Activated naive CD4-positive, alpha-beta T cell treated with anti-CD3 and anti-CD28 coated beads for 36 hours (primary cell): Measurements from ENCODE around the gene OSBPL5. TPM values are rescaled to one million over a fixed set of nuclear protein-coding genes. Genes with fewer than 3 reads are reported as not detected.
"Not testable (repeated sequence)": the region's sequence is repeated elsewhere in the genome, so short reads cannot be mapped to it uniquely, and the experiment has no call there.

Source experiments
- CTCF ChIA-PET: fragments of 350-600 bp; sonication (Branson Sonifier 250); formaldehyde crosslinking; loops from one replicate; lab custom pipeline; 2021; ENCODE audit warnings: antibody characterized with exemption; lab: Charles Lee
- DNase-seq: peaks from one replicate; pipeline ENCODE4 v3.0.0-alpha.2; 2020
- H3K27ac Mint-ChIP-seq: one replicate; pipeline ENCODE4 v1.8.0; 2021; ENCODE audit warnings: mild to moderate bottlenecking, mixed read lengths
- H3K27me3 Mint-ChIP-seq: one replicate; pipeline ENCODE4 v1.8.0; 2021; ENCODE audit warnings: low read depth, mixed read lengths
- H3K36me3 Mint-ChIP-seq: one replicate; pipeline ENCODE4 v1.8.0; 2021; ENCODE audit warnings: low read depth, mixed read lengths
- H3K4me1 Mint-ChIP-seq: one replicate; pipeline ENCODE4 v1.8.0; 2021; ENCODE audit warnings: low read depth, mixed read lengths
- H3K4me3 Mint-ChIP-seq: one replicate; pipeline ENCODE4 v1.8.0; 2021; ENCODE audit warnings: mild to moderate bottlenecking, moderate library complexity, mixed read lengths
- H3K9me3 Mint-ChIP-seq: one replicate; pipeline ENCODE4 v1.8.0; 2021; ENCODE audit warnings: mixed read lengths
- intact Hi-C: fragments of 100-400 bp; cut with micrococcal nuclease; formaldehyde crosslinking; loops from one replicate; pipeline ENCODE4 v1.15.1; 2023
- total RNA-seq, 2 experiments: library from RNA; stranded (reverse); gene quantifications; one replicate each; pipeline ENCODE4 v1.2.3, GENCODE V29; 2021

Gene OSBPL5
- total RNA-seq, 2 experiments from 2014 or later = 3.5 to 3.9 TPM

GRCh38 chr11:3173795-3174194 is 8.7 kb upstream of the OSBPL5 start:
- CTCF ChIA-PET = no interaction called here
- Mint-ChIP-seq H3K9me3 (peaks cover 6% of the 10 kb centered on the region), H3K27ac (no peak overlapping the region), H3K36me3 (no peaks in the 10 kb centered on the region), H3K27me3 (peaks cover 20% of the 10 kb centered on the region), H3K4me3 (no peak overlapping the region), H3K4me1 (peaks cover 12% of the 10 kb centered on the region)
- intact Hi-C loops = no loop called here
- no peak for DNase-seq

GRCh38 chr11:3171931-3172560 is 6.9 kb upstream of the OSBPL5 start:
- no peaks in the 10 kb centered on the region for H3K36me3 Mint-ChIP-seq
- DNase-seq = no peak
- no peak overlapping the region for H3K4me3 Mint-ChIP-seq
- H3K27me3 Mint-ChIP-seq = peaks cover 20% of the 10 kb centered on the region
- CTCF ChIA-PET = no interaction called here
- peaks cover 12% of the 10 kb centered on the region for H3K4me1 Mint-ChIP-seq
- peaks cover 6% of the 10 kb centered on the region for H3K9me3 Mint-ChIP-seq
- intact Hi-C loops = no loop called here
- H3K27ac Mint-ChIP-seq = no peak overlapping the region

- CTCF ChIA-PET = no interaction called here
- no peak overlapping the region for H3K27ac Mint-ChIP-seq
- DNase-seq = no peak
Measured at GRCh38 chr11:3170756-3171650, 5.9 kb upstream of the OSBPL5 start.

GRCh38 chr11:3170044-3170755 is 5.1 kb upstream of the OSBPL5 start:
- H3K4me3 Mint-ChIP-seq = peak overlapping the region; percentile 48
- DNase-seq = no peak
- intact Hi-C loops = no loop called here
- H3K36me3 Mint-ChIP-seq = no peaks in the 10 kb centered on the region
- peaks cover 31% of the 10 kb centered on the region for H3K27me3 Mint-ChIP-seq
- peak overlapping the region; percentile 1 for H3K27ac Mint-ChIP-seq
- CTCF ChIA-PET = interaction anchor here (0.9 kb wide), 1 partner anchor 59 kb away, joined by 3 read pairs; no protein-coding TSS in a partner anchor
- H3K9me3 Mint-ChIP-seq = no peaks in the 10 kb centered on the region
- peaks cover 17% of the 10 kb centered on the region for H3K4me1 Mint-ChIP-seq

More at GRCh38 chr11:3170756-3171650, 5.9 kb upstream of the OSBPL5 start:
- Mint-ChIP-seq H3K4me3 (no peak overlapping the region), H3K9me3 (peaks cover 4% of the 10 kb centered on the region), H3K27me3 (peaks cover 26% of the 10 kb centered on the region), H3K36me3 (no peaks in the 10 kb centered on the region), H3K4me1 (peaks cover 12% of the 10 kb centered on the region)
- intact Hi-C loops = no loop called here

- intact Hi-C loops = no loop called here
- CTCF ChIA-PET = interaction anchor here (0.6 to 0.9 kb wide), 2 partner anchors 59 to 450 kb away, joined by 3 read pairs; no protein-coding TSS in a partner anchor
- Mint-ChIP-seq H3K4me3 (peak overlapping the region; percentile 48), H3K27ac (peak overlapping the region; percentile 1), H3K4me1 (peaks cover 17% of the 10 kb centered on the region), H3K36me3 (no peaks in the 10 kb centered on the region), H3K27me3 (peaks cover 31% of the 10 kb centered on the region), H3K9me3 (no peaks in the 10 kb centered on the region)
- DNase-seq = peak; percentile 59
Measured at GRCh38 chr11:3169255-3170043, 4.3 kb upstream of the OSBPL5 start.

GRCh38 chr11:3168742-3169254 is 3.7 kb upstream of the OSBPL5 start:
- Mint-ChIP-seq H3K4me1 (peaks cover 20% of the 10 kb centered on the region), H3K27me3 (peaks cover 33% of the 10 kb centered on the region)
- H3K27ac Mint-ChIP-seq, DNase-seq, H3K36me3 Mint-ChIP-seq, H3K4me3 Mint-ChIP-seq, H3K9me3 Mint-ChIP-seq, intact Hi-C loops: not testable (repeated sequence)
- CTCF ChIA-PET = interaction anchor here (0.6 kb wide), 1 partner anchor 450 kb away, joined by 3 read pairs; no protein-coding TSS in a partner anchor

GRCh38 chr11:3167143-3168119 is 2.3 kb upstream of the OSBPL5 start:
- H3K27ac Mint-ChIP-seq = no peak overlapping the region
- no peaks in the 10 kb centered on the region for H3K9me3 Mint-ChIP-seq
- H3K4me1 Mint-ChIP-seq = peaks cover 24% of the 10 kb centered on the region
- DNase-seq = no peak
- intact Hi-C loops = no loop called here
- CTCF ChIA-PET = no interaction called here
- H3K4me3 Mint-ChIP-seq = no peak overlapping the region
- no peaks in the 10 kb centered on the region for H3K36me3 Mint-ChIP-seq
- H3K27me3 Mint-ChIP-seq = peaks cover 34% of the 10 kb centered on the region

GRCh38 chr11:3166268-3167142 is 1.4 kb upstream of the OSBPL5 start:
- intact Hi-C loops = no loop called here
- Mint-ChIP-seq H3K4me3 (no peak overlapping the region), H3K27ac (no peak overlapping the region), H3K4me1 (peaks cover 24% of the 10 kb centered on the region), H3K9me3 (no peaks in the 10 kb centered on the region), H3K27me3 (peaks cover 28% of the 10 kb centered on the region), H3K36me3 (no peaks in the 10 kb centered on the region)
- DNase-seq = no peak
- CTCF ChIA-PET = no interaction called here

- no peaks in the 10 kb centered on the region for H3K9me3 Mint-ChIP-seq
- H3K4me3 Mint-ChIP-seq = peak overlapping the region; percentile 55
- no peak overlapping the region for H3K27ac Mint-ChIP-seq
- H3K36me3 Mint-ChIP-seq = no peaks in the 10 kb centered on the region
- peaks cover 32% of the 10 kb centered on the region for H3K27me3 Mint-ChIP-seq
- intact Hi-C loops = loop anchor here (2.0 kb wide), 1 partner anchor 55 kb away; no protein-coding TSS in a partner anchor
- DNase-seq = no peak
- peaks cover 26% of the 10 kb centered on the region for H3K4me1 Mint-ChIP-seq
- CTCF ChIA-PET = no interaction called here
Measured at GRCh38 chr11:3165916-3166267, 782 bp upstream of the OSBPL5 start.

- CTCF ChIA-PET = no interaction called here
- Mint-ChIP-seq H3K36me3 (no peaks in the 10 kb centered on the region), H3K4me3 (peak overlapping the region; percentile 45), H3K9me3 (no peaks in the 10 kb centered on the region), H3K4me1 (peaks cover 25% of the 10 kb centered on the region), H3K27ac (no peak overlapping the region), H3K27me3 (peaks cover 27% of the 10 kb centered on the region)
- DNase-seq = no peak
- intact Hi-C loops = loop anchor here (2.0 kb wide), 1 partner anchor 54 kb away; no protein-coding TSS in a partner anchor
Measured at GRCh38 chr11:3164552-3165151, 458 bp downstream of the OSBPL5 start.
